Hepatic stellate cell (primary cell): Measurements from ENCODE around the gene SLC45A3.
"Not testable (repeated sequence)": the region's sequence is repeated elsewhere in the genome, so short reads cannot be mapped to it uniquely, and the experiment has no call there.

Experiments used
- DNase-seq: peaks from one replicate; pipeline ENCODE4 v3.0.0; 2011; ENCODE audit warnings: low spot score

The SLC45A3 gene, protein sequence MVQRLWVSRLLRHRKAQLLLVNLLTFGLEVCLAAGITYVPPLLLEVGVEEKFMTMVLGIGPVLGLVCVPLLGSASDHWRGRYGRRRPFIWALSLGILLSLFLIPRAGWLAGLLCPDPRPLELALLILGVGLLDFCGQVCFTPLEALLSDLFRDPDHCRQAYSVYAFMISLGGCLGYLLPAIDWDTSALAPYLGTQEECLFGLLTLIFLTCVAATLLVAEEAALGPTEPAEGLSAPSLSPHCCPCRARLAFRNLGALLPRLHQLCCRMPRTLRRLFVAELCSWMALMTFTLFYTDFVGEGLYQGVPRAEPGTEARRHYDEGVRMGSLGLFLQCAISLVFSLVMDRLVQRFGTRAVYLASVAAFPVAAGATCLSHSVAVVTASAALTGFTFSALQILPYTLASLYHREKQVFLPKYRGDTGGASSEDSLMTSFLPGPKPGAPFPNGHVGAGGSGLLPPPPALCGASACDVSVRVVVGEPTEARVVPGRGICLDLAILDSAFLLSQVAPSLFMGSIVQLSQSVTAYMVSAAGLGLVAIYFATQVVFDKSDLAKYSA

GRCh38 chr1:205680073-205680851, at the start of gene SLC45A3:
Gene SLC45A3 (minus strand): TSS chr1:205680509. CDS start chr1:205664656, 15,853 bp downstream.
- DNase-seq, result peak; percentile 77

DNA sequence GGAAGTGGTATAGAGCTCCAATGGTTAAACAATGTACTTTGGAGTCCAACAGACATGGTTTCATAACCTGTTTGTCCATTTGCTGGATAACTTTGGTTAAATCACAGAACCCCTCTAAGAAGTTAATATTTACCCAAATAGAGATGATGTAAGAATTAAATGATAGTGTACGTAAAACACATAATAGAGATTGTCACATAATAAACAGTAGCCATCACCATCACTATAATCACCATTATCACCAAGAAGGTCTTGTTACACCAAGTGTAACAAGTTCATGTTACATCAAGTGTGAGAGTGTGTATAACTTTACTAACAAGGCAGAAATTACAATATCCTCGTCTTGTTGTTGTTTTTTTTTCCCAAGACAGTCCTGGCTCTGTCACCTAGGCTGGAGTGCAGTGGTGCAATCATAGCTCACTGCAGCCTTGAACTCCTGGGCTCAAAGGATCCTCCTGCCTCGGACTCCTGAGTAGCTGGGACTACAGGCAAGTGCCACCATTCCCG, 46.4 kb upstream of the SLC45A3 start:
- DNase-seq, result no peak

- no peak for DNase-seq
These were observed 45.2 kb upstream of the SLC45A3 start for GRCh38 chr1:205725514-205725913.

GRCh38 chr1:205720740-205721139, 40.4 kb upstream of the SLC45A3 start:
- DNase-seq, result not testable (repeated sequence)

- no peak for DNase-seq
These were observed 39.5 kb upstream of the SLC45A3 start for GRCh38 chr1:205719762-205720161.

- DNase-seq, result no peak
These were observed 38.7 kb upstream of the SLC45A3 start for GRCh38 chr1:205719015-205719414.

DNA sequence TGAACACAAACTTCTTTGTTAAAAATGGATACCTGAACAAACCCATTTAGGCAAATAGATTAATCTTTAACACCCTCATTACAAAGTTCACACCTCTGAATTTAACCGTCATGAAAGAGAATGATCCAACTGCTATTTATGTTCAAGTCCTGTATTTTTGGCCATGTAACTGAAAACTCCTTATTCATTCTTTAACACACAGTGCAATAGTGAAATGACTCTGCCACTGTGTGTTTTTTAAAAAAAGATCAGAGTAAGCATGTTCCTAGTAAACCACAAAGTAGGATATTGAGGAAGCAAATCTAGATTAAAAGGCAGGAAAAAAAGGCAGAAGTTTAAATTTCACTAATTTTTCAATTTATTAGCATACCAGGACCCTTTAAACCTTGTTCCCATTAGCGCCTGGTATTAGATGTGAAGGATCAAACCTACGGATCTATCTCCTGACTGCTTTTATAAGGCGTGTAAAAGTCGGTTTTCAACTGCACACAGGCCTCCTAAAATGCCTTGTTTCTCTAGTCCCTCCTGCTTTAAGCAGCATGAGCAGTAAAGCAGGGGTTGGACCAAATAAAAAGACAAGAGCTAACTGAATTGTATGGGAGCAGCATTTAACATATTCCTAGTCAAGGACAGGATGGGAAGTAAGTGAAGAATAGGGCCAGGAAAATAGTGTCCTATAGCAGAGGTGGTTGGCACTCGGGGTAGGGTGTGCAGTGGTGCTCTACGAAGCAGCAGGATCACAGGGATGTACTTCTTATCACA, 36.2 kb upstream of the SLC45A3 start:
- DNase-seq, result no peak

DNA sequence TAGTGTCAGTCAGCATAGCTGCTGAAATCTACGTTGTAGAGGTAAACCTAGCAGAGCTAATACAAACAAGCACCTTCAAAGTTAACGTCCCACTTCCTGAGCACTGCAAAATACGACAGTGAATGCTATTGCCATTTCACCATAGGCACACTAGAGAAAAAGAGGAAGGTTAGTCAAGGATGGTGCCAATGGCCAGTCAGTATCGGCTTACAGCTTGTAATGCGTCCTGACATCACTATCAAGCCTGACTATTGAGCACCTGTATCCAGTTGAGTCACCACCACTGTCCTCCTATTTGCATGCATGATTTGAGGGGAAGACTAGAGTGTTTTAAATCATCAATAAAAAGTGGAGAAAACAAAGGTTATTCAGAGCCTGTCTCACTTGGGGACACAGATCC, 35.3 kb upstream of the SLC45A3 start:
- DNase-seq, result no peak

GRCh38 chr1:205714906-205715246, 34.6 kb upstream of the SLC45A3 start:
- no peak for DNase-seq

- DNase-seq, result no peak
These were observed 34.0 kb upstream of the SLC45A3 start for GRCh38 chr1:205714190-205714905.

- peak; percentile 66 for DNase-seq
These were observed 31.1 kb upstream of the SLC45A3 start for GRCh38 chr1:205711105-205712048.

- no peak for DNase-seq
These were observed 30.1 kb upstream of the SLC45A3 start for GRCh38 chr1:205710201-205711062.

DNA sequence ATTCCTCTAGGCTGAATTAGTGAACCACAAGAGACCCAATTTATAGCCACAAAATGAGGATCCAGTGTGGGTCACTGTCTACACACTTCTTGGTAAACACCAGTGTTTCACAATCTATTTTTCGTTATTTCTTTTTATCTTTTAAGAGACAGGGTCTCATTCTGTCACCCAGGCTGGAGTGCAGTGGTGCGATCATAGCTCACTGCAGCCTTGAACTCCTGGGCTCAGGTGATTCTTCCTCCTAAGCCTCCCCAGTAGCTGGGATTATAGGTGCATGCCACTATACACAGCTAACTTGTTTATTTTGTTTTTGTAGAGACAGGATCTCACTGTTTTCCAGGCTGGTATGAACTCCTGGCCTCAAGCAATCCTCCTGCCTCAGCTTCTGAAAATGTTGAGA, 29.3 kb upstream of the SLC45A3 start:
- DNase-seq, result no peak

DNA sequence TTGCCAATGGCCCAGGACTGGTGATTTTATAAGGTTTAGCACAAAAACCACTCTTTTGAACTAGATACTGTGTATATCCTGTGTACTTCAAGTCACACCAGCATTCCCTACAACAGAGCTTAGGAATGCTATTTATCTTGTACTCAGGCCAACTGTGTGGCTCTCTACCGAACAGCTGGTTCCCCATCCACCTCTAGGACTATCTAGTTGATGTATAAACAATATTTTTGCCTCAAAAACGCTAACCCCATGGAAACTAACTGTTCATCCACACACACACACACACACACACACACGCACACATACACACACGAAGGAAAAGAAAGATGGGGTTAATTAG, 28.7 kb upstream of the SLC45A3 start:
- peak; percentile 68 for DNase-seq

DNA sequence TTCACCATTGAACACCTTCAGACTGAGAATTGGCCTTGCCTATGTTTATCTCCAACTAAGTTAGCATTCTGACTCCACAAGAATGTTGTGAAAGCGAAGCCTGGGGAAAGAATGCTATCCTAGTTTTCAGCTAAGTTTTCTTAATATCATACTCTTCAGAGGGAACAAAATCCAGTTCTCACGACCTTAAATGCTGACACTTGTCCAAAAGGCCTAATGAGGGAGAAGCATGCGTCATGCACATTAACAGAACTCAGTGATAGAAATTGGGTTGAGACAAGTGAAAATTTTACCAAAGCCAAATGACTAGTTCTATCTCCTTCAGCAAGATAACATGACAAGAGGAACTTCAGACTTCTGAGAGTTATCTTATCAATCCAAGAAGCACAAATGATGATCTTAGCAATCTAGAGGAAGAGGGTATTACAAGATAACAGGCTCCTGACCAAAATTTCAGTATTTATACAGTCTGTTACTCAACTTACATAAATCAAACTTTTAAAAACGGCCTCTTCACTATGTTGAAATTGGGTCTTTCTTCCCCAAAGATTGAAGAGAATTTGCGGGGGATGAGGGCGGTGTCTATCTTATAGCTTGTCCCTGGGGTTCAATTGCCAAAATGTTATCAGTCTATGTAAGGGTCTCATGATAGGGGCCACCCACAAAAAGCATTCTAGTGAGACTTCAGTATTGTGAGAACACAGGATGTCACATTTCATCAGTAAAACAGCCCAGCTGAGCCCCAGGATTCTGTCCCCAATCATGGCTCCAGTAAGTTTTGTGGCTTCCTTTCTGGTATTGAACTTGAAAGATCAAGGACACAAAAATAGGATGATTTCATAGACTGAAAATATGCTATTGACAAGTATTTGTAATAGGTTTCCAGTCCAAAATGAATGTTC, 26.5 kb upstream of the SLC45A3 start:
- no peak for DNase-seq

- no peak for DNase-seq
These were observed 24.6 kb upstream of the SLC45A3 start for GRCh38 chr1:205704903-205705302.

DNA sequence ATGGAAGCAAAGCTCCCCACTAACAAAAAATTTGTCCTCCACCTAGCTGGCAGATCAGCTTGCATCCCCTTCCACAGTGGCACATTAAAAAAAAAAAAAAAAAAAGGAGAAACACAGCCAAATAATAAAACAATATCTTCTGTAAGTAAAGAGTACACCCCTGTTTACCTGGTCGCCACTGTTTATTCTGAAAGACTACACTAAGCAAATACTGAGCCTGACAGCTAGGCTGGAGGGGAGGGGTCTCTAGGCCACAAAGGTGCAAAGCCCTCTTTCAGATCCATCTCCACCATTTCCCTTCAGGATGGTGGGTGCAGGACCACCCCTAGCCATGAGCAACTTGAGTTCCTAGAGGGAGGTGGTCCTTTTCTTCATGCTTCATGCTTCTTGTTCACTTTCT, 22.8 kb upstream of the SLC45A3 start:
- no peak for DNase-seq

GRCh38 chr1:205701891-205702290, 21.6 kb upstream of the SLC45A3 start:
- no peak for DNase-seq
